NCI-H345 treated with DMSO at 0.1 percent for 48 hours (cell line): ENCODE data around the gene RAB36.

ENCODE experiments used
- DNase-seq: peaks from one replicate; lab custom pipeline; 2025; ENCODE audit not compliant: unreplicated experiment; lab: John Stamatoyannopoulos, UW

The RAB36 gene

DNA sequence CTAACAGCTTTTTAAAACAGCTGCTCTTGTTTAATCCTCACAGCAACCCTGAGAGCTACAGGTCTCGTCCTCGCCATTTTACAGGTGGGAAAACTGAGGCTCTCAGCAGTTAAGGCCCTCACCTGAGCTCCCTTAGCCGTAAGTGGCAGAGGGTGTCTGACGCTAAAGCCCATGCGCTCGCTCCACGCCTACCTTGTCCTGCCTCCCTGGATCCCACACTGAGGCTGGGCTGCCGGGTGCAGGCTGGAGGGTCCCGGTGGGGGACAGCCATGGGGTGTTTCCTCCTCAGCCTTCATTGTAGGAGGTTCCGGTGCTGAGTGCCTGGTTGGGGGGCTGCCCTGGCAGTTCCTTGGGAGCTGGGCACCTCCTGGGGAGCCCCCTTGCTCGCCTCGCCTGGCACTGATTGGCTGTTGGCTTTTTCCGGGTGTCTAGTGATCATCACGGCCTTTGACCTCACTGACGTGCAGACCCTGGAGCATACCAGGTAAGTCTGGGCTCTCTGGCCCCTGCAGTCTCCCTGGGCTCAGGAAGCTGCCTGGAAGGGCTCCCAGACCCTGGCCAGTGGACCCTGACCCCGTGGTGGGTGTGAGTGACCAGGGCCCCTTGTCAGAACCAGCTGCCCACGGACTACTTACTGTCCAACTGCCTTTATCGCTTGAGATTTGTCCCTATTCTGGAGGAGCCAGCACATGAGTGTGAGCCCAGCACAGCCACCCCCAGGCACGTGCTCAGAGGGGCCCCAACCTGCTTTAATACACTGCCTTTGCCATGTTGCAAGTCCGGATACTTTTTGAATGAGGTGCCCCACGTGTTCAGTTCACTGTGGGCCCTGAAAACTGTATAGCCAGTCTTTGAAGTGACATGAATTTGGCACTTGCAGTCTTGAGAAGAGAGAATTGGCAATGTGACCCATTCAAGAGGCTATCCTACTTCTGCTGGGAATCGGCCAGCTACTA is 12.6 kb downstream of the RAB36 start:
- DNase-seq, result no peak

DNA sequence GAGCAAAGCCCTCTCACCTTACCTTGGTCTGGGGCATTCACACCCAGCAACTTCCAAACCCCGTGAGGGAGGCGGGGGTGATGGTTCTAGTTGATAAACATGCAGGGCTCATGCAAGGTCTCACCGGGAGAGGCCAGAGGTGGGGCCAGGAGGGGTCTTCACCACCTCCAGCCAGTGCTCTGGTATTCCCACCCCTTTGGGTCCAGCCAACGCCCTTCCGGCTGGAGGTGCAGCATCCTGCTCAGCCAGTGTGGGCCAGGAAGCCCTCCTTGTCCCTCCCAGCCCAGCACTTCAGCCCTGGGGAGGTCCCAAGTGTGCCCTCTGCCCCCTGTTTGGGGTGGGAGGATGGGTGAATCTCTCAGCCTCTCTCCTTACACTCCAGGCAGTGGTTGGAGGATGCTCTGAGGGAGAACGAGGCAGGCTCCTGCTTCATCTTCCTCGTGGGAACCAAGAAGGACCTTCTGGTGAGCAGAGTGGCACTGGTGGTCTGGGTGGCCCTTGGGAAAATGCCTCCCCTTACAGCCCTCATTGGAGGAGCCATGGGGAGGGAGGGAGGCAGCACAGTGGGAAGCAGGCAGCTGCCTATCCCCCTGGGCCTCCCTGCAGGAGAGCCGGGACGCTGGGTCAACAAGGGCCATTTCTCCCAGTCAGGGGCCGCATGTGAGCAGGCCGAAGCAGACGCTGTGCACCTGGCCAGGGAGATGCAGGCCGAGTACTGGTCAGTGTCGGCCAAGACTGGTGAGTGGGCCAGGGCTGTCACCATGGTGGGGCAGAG is 13.4 kb downstream of the RAB36 start:
- no peak for DNase-seq

DNA sequence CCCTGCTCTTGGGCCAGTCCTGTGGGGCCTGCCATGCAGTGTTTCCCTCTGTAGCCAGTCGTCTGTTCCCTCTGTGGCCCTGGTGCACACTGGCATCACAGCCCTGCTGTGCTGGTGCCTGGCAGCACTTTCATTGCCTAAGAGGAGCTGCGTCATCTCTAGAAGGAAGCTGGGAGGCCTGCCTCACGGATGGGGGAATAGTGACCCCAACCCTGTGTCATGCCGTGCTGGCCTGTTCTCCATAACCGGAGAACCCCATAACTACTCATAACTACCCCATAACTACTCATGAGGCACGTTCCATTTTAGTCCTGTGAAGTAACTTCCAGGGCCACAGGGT is 14.0 kb downstream of the RAB36 start:
- no peak for DNase-seq

DNA sequence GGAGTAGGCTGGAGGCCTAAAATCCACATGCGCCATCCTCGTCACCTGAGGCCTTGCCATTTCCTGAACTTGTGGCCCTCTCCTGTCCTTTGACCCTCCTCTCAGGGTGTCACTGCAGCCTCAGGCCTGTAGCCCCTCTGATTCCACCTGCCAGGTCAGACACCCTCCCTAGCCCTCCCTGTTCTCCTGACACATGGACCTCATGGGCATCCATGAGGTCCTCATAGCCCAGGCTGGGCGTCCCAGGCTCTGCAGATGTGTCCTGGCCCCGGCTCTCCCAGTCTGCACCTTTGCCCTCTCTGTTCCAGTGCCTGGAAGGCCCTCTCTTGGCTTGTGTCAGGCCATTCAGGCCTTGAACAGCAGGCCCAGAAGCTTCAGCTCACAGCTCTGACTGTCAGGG is 15.8 kb downstream of the RAB36 start:
- DNase-seq, result no peak

DNA sequence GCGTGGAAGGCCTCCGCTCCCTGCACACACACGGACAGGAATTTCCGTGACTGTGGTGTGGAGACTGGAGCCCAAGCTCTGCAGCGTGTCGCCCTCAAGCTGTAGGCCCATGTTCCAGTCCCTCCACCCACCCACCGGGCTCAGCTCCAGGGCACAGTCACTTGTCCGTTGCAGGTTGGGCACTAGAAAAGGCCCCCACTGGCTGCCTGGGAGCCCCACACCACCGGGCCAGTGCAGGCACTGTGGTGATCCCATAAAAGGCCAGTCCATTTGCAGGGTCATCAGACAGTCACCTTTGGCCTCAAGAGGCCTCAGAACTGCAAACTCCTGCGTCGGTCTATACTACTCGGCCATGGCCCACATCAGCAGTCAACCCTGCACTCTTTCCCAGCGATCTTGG is 16.3 kb downstream of the RAB36 start:
- no peak for DNase-seq

DNA sequence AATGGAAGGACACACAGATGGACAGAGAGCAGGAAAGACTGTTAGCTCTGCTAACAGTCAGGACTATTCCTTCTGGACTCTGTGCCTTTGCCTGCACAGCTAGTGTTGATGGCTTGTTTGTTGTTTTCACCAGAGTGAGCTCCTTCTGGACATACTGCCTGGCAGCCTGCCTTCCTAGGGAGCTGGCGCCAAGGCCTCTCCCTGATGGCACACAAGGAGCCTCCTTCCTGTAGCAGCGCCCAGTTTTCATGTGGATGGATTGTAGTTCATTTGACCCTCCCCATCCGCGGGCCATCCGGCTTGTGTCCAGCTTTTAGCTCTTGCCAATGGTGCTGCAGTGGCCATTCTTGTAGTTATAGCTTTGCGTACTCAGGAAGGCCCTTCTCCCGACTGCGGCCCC is 18.4 kb downstream of the RAB36 start:
- no peak for DNase-seq

DNA sequence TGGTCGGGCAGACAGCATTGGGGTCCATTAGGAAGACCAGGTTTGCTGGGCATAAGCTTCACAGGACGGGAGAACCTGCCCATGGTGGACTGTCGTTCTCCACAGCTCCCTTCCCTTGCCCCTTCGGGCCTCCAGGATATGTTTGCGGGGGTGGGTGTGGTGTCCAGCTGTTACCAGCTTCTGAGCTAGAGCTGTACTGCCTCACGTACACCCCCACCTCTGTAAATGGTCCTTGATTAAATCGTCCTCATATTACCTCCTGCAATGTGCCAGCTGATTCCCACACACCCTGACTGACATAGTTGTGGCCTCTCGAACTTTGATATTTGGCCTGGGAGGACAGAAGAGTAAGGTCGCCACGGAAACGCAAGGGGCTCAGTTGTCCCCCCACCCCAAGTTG is 18.8 kb downstream of the RAB36 start:
- no peak for DNase-seq

DNA sequence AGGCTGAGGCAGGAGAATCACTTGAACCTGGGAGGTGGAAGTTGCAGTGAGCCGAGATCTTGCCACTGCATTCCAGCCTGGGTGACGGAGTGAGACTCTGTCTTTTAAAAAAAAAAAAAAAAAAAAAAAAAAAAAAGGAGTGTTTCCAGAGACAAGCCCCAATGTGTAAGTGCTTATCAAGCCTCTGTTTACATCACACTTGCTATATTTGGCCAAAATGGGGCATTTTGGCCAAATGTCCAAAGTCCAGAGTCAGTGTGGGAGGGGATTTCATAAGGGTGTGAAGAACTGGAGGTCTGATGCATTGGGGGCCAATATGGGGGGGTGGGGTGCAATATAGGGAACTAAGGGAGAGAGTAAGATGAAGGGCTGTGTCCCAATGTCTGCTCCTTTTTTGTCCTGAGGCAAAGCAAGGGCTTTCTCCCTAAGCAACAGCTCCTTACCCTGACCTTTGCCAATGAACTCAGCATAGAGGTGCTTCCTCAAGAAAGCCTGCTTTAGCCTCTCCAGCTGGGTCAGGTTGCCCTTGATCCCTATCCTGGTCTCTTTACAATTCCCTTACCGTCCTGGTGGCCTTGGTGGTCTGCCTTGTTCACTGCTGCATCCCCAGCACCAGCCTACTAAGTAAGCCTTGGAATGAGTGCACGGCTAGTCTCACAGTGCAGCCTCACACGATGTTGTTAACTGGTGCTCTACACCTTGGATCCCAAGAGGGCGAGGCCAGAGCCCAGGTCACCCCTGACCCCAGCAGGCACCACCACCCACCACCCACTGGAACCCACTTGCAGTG is 21.0 kb downstream of the RAB36 start:
- DNase-seq, result no peak

DNA sequence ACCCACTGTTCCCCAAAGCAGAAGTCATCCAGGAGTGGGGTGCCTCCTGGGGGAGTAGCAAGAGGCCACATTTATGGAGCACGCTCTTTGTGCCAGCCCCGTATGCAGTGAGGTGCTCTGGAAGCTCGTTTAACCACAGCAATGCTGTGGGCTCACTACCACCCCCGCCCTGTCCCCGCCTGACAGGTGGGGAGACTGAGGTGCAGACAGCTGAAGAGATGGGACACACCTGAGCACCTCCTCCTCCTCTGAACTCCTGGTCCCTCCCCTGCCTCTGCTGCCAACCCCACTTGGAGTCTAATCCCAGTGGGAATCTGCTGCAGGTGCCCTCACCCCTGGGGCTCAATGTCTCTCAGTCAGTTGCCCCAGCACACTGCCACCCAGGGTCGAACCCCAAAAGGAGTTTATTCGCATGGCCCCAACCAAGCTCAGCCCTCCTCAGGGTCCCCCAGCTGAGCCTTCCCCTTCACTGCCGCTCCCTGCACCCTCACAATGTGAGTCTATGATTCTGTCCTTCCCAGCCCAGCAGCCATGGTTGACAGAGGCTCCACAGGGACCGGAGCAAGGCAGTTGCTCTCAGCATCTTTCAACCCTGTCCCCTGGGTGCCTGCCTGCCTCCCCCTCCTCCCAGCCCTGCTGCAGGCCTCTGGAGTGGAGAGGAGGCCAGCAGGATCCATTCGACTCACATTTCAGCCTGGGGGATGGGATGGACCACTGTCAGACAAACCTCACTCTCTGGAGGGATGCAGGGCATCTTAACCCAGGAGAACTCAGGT is 21.8 kb downstream of the RAB36 start:
- no peak for DNase-seq

DNA sequence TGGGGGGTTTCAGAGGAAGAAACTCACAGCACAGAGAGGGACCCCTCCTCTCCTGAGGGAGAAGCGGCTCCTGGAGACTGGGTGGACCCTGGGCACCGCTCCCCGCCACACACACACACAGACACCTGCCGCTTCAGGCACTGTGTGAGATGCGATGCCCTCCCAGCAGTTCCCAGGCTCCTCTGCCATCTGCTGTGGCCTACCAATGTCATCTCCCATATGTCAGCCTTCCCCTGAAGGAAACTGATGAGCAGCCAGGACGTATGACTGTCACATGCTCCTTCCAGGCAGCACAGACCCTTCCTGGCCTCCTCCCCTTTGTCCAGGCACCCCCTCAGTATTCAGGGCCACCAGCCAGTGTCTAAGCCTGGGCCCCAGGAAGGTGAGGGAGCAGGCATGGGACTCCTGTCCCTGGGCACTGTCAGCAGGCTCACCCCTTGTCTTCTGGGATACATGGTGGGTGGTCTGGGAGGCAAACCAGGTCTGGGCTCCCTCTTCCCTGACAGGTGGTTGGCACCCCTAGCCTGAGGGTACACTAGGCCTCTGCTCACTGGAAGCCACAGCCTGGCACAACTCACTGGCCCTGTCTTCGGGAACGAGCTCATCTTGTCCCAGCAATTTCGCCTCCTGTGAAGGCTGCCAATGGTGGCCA is 23.2 kb downstream of the RAB36 start:
- no peak for DNase-seq

DNA sequence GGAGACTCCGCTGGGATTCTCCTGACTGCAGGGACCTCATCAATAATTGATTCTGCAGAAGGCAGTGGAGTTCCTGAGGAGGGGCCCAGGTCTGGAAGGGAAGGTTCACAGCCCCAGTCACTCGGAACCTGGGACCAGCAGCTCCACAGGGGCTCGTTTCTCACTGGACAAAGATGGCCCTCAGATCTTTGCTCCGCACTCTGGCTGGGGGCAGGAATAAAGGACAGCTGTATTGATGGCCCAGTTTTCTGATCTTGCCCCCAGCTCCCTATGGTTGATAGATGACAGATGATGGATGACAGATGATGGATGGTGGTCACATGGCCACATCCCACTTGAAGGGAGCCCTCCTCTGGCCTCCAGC is 23.7 kb downstream of the RAB36 start:
- no peak for DNase-seq

DNA sequence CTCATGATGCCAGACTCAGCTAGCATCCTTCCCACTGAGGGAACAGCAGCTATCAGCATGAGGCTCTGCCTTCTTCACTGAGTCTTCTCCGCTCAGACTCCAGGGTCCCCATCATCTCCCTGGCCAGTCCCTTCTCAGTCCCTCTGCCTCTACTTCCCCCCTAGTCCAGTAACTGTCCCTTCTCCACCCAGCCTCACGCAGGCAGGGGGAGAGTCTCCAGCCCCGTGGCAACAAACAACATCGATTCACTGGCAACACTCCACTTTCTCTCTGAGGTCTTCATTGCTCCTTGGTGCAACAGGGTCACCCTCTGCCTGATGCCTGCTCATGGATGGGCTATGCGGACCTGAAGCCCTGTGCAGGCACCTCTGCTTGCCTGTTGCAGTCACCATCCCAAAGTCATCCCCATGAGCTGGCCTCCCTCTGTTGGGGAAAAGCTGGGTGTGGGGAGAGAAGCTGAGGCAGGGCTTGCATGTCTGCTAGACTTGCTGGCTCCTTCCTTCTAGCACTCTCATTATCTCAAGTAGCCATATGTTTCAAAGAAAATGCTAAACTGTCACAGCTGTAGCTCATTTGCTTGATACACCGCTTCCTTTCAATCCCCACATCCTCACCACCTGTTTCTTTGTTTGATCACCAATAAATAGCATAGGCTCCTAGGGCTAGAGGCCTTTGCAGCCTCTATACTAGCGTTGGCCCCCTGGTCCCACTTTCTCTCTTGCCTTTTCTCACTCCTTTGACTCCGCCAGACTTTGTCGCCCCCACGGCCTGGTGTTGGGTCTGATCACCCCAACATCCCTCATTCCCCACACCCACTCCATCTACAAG is 30.8 kb downstream of the RAB36 start:
- no peak for DNase-seq

DNA sequence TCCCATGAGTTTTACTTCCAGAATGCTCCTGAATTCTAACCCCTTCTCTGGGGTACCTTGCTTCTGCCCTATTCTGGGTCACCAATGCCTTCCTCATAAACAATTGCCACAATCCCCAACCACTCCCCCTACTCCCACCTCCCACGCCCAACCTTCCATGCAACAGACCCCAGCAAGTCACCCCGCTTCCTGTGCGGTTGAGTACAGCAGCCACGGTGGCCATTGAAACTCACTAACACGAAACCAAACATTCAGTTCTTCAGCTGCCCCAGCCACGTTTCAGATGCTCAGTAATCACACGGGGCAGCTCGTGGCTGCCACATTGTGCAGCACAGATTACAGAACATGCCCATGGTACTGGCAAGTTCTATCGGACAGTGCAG is 31.4 kb downstream of the RAB36 start:
- DNase-seq, result no peak

DNA sequence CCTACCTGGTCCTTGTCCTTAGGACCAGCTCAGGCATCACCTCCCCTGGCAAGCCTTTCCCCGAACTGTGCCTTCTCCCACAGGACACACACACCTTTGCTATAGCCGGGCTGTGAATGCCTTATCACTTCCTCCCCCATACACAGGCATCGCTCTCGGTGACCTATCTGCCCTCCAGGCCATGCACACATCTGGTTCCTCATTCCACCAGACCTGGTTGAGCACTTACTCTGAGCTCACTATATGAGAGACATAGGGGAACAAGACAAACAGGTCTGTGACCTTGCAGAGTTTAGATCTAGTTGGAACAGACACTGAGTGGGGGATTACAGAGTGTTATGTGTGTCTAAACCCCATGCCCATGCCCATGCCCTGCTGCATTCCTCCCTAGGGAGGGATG is 31.9 kb downstream of the RAB36 start:
- DNase-seq, result no peak

DNA sequence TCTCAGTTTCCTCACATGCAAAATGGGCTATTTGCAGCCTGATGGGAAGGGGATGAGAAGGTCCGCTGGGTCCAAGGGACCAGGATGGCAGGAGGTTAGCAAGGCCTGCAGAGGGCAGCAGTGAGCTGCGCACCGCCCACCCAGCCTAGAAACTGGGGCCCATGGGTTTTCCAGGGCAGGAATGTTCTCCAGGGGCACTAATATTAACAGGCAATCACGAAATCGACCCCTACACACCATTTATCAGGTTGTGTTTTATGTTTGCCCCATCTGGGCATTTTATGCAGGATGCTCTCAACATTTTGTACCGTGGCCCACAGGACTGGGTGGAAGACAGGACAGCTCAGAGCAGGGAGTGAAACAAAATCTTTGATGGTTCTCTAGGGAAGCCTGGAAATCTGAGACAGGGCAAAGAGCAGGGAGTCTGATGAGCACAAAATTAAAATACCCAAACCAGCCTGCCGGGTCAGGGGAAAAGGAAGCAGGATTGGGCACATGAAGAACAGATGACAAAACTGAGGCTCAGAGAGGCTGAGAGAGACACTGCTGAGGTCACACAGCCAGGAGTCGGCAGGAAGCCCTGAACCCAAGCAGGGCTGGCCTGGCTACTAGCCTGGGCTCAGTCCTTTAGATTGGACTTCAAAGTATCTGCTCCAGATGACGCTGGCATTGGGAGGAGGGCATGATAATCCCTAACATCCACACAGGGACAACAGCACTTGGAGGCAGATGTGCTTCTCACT is 33.4 kb downstream of the RAB36 start:
- DNase-seq, result peak; percentile 22

DNA sequence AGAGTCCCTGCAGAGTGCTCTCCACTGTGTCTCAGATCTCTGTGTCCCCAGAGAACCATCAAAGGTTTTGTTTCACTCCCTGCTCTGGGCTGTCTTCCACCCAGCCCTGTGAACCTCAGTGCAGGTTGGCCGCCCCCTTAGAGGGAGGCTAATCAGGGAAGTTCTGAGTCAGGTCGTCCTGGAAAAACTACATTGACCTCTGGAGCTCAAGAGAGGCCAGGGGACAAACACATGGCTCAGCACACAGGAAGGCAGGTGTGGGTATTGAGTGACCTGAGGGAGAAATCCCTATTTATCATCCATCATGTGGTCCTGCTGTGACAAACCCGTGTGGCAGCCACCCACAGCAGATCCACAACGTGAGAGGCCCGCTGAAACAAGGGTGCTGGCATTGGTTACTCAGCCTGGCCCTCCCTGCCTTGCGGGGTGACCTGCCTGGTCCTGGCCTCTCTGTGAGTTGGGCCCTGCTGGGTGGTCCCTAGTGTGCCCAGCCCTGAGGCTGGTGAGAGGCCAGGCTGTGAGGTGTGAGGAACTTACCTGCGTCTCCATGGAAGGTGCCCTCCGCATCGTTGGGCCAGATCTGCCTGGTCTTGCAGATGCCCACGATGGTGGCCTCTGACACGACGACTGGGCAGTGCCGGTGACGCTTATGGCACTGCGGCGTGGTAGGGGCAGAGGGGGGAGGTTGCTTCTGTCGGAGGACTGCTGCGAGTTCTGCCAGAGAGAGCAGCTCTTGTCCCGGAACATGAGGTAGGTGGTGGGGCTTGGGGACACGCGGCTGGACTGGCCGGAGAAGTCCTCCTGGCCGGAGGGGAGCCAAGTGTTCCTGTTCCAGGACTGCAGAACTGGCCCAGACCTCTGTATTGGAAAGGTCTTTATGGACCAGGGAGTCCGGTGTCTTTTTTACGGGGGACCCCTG is 34.4 kb downstream of the RAB36 start:
- no peak for DNase-seq

DNA sequence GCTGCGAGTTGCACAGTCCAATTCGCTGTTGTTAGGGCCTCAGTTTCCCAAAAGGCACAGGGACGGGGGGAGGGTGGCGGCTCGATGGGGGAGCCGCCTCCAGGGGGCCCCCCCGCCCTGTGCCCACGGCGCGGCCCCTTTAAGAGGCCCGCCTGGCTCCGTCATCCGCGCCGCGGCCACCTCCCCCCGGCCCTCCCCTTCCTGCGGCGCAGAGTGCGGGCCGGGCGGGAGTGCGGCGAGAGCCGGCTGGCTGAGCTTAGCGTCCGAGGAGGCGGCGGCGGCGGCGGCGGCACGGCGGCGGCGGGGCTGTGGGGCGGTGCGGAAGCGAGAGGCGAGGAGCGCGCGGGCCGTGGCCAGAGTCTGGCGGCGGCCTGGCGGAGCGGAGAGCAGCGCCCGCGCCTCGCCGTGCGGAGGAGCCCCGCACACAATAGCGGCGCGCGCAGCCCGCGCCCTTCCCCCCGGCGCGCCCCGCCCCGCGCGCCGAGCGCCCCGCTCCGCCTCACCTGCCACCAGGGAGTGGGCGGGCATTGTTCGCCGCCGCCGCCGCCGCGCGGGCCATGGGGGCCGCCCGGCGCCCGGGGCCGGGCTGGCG is 35.1 kb downstream of the RAB36 start, which contains the start of gene BCR:
TSS of gene BCR (plus strand) at position 209 of the 592 bp plus-strand sequence. CDS start 452 bp downstream, outside the sequence.
- no peak for DNase-seq
